Small intestine (tissue), 7 donors: ENCODE data around the gene GRHL1. TPM values are rescaled to one million over a fixed set of nuclear protein-coding genes. Genes with fewer than 3 reads are reported as not detected.

ENCODE experiments used
- DNase-seq, 2 donors: peaks; one replicate each; pipeline versions ENCODE4 v3.0.0 to v3.0.0-alpha.2; 2013
- FAIRE-seq: peaks from 2 replicates; lab custom pipeline; 2012; peaks lifted over from hg19 to GRCh38; lab: Jason Lieb, UNC
- H3K27ac ChIP-seq, 3 donors: one replicate each; pipeline ENCODE4 v1.5.1; 2013; ENCODE audit warnings: low read length in 2 of 3, mild to moderate bottlenecking in 2 of 3, control low read depth in 1 of 3, inconsistent platforms in 1 of 3, low read depth in 1 of 3, moderate library complexity in 1 of 3
- H3K27me3 ChIP-seq, 3 donors: one replicate each; pipeline ENCODE4 v1.6.1; 2013; ENCODE audit warnings: low read length in 3 of 3, inconsistent platforms in 1 of 3; ENCODE audit not compliant: control insufficient read depth in 3 of 3, insufficient read depth in 3 of 3
- H3K36me3 ChIP-seq, 3 donors: one replicate each; pipeline ENCODE4 v1.6.1; 2013; ENCODE audit warnings: low read length in 3 of 3, inconsistent platforms in 1 of 3, low read depth in 1 of 3, mild to moderate bottlenecking in 1 of 3, moderate library complexity in 1 of 3; ENCODE audit not compliant: control insufficient read depth in 3 of 3, insufficient read depth in 2 of 3
- H3K4me1 ChIP-seq, 3 donors: one replicate each; pipeline ENCODE4 v1.6.1; 2013; ENCODE audit warnings: low read length in 2 of 3, inconsistent platforms in 1 of 3, low read depth in 1 of 3, mild to moderate bottlenecking in 1 of 3, moderate library complexity in 1 of 3; ENCODE audit not compliant: control insufficient read depth in 3 of 3, insufficient read depth in 2 of 3
- H3K4me3 ChIP-seq, 3 donors: one replicate each; pipeline ENCODE4 v1.5.1; 2013; ENCODE audit warnings: low read length in 3 of 3, control low read depth in 1 of 3, inconsistent platforms in 1 of 3, low read depth in 1 of 3, mild to moderate bottlenecking in 1 of 3, moderate library complexity in 1 of 3
- H3K9me3 ChIP-seq, 2 donors: one replicate each; pipeline ENCODE4 v1.6.1; 2013; ENCODE audit warnings: low read depth in 1 of 2, low read length in 1 of 2; ENCODE audit not compliant: control insufficient read depth in 2 of 2, insufficient read depth in 1 of 2
- WGBS, 3 donors: extraction: QIAGEN DNeasy Blood & Tissue Kit; methylation state at CpG; one replicate each; pipeline ENCODE4 v1.1.7; 2013; 5-methylcytosine and 5-hydroxymethylcytosine counted together
- polyA plus RNA-seq, 4 donors: library from polyadenylated mRNA; stranded (reverse) in 3 of 4; unstranded in 1 of 4; fragments of 200-250 nt in 3 of 4; fragments of 120-200 nt in 1 of 4; gene quantifications; one replicate each; pipeline versions ENCODE4 v1.2.1 to v1.2.3, GENCODE V29; 2013
- donor health status: healthy with polysubstance abuse.
- donor health status: control.
- donor health status: control.
- donor health status: Bipolar disorder and iron deficiency.
- donor health status: healthy.

GRHL1 gene
- polyA plus RNA-seq, 4 donors = 0.45 to 2.3 (median 0.64) TPM

GRCh38 chr2:9964334-9964980 lies 13.0 kb downstream of the GRHL1 start:
- Histone ChIP-seq H3K27ac (no peak overlapping the region), H3K27me3 (no peaks in the 10 kb centered on the region), H3K4me1 (no peaks in the 10 kb centered on the region), H3K36me3 (peaks cover 0 to 4% (median 0%) of the 10 kb centered on the region in 3 donors), H3K4me3 (no peak overlapping the region), H3K9me3 (no peaks in the 10 kb centered on the region)
- DNase-seq (no peak), FAIRE-seq (no peak)
- WGBS, 3 donors = 90 to 95% (median 94%) methylated on average over 7 of the region's 7 CpGs

- FAIRE-seq (no peak), DNase-seq (no peak)
- H3K9me3 ChIP-seq = no peaks in the 10 kb centered on the region
- WGBS, 3 donors = 74 to 90% (median 78%) methylated on average over 8 of the region's 8 CpGs
- no peaks in the 10 kb centered on the region for H3K27me3 ChIP-seq
- no peaks in the 10 kb centered on the region for H3K4me1 ChIP-seq
- no peak overlapping the region for H3K27ac ChIP-seq
- H3K4me3 ChIP-seq = no peak overlapping the region
- H3K36me3 ChIP-seq = peaks cover 0 to 4% (median 0%) of the 10 kb centered on the region in 3 donors
Observed at GRCh38 chr2:9965119-9965822, 13.8 kb downstream of the GRHL1 start.

GRCh38 chr2:9966491-9967022 lies 15.1 kb downstream of the GRHL1 start:
- 77 to 81% (median 78%) methylated on average over 3 of the region's 3 CpGs for WGBS, 3 donors
- Histone ChIP-seq H3K36me3 (peaks cover 0 to 4% (median 0%) of the 10 kb centered on the region in 3 donors), H3K9me3 (no peaks in the 10 kb centered on the region), H3K4me3 (no peak overlapping the region), H3K4me1 (no peaks in the 10 kb centered on the region), H3K27ac (no peak overlapping the region), H3K27me3 (no peaks in the 10 kb centered on the region)
- FAIRE-seq = no peak
- no peak for DNase-seq

- H3K4me1 ChIP-seq = no peaks in the 10 kb centered on the region
- FAIRE-seq (no peak), DNase-seq (no peak)
- no peaks in the 10 kb centered on the region for H3K9me3 ChIP-seq
- no peaks in the 10 kb centered on the region for H3K27me3 ChIP-seq
- 90 to 92% (median 91%) methylated on average over 11 of the region's 11 CpGs for WGBS, 3 donors
- H3K36me3 ChIP-seq = peaks cover 0 to 4% (median 0%) of the 10 kb centered on the region in 3 donors
- no peak overlapping the region for H3K27ac ChIP-seq
- no peak overlapping the region for H3K4me3 ChIP-seq
Observed at GRCh38 chr2:9967053-9967775, 15.7 kb downstream of the GRHL1 start.

GRCh38 chr2:9968553-9969497 lies 17.3 kb downstream of the GRHL1 start:
- no peaks in the 10 kb centered on the region for H3K27me3 ChIP-seq
- no peak for DNase-seq
- H3K4me1 ChIP-seq = no peaks in the 10 kb centered on the region
- no peak overlapping the region for H3K27ac ChIP-seq
- no peak for FAIRE-seq
- no peak overlapping the region for H3K4me3 ChIP-seq
- no peaks in the 10 kb centered on the region for H3K9me3 ChIP-seq
- 93 to 96% (median 93%) methylated on average over 10 of the region's 10 CpGs for WGBS, 3 donors
- peaks cover 0 to 4% (median 0%) of the 10 kb centered on the region in 3 donors for H3K36me3 ChIP-seq

GRCh38 chr2:9970200-9971044 lies 18.9 kb downstream of the GRHL1 start:
- H3K4me3 ChIP-seq = no peak overlapping the region
- DNase-seq (no peak), FAIRE-seq (no peak)
- no peaks in the 10 kb centered on the region for H3K36me3 ChIP-seq
- no peaks in the 10 kb centered on the region for H3K9me3 ChIP-seq
- 72 to 87% (median 84%) methylated on average over 12 of the region's 12 CpGs for WGBS, 3 donors
- H3K4me1 ChIP-seq = no peaks in the 10 kb centered on the region
- H3K27me3 ChIP-seq = no peaks in the 10 kb centered on the region
- H3K27ac ChIP-seq = no peak overlapping the region

- no peak for FAIRE-seq
- Histone ChIP-seq H3K4me1 (peaks cover 0 to 2% (median 0%) of the 10 kb centered on the region in 3 donors), H3K4me3 (no peak overlapping the region), H3K36me3 (no peaks in the 10 kb centered on the region), H3K27me3 (no peaks in the 10 kb centered on the region), H3K9me3 (no peaks in the 10 kb centered on the region), H3K27ac (no peak overlapping the region)
- 83 to 88% (median 87%) methylated on average over 9 of the region's 9 CpGs for WGBS, 3 donors
- DNase-seq = no peak
Observed at GRCh38 chr2:9971105-9971818, 19.8 kb downstream of the GRHL1 start.
